Measurements from ENCODE around the gene MAGI1.
A peak's percentile ranks its signal among the peaks of the same experiment; 100 is the strongest.

MAGI1 gene

DNA sequence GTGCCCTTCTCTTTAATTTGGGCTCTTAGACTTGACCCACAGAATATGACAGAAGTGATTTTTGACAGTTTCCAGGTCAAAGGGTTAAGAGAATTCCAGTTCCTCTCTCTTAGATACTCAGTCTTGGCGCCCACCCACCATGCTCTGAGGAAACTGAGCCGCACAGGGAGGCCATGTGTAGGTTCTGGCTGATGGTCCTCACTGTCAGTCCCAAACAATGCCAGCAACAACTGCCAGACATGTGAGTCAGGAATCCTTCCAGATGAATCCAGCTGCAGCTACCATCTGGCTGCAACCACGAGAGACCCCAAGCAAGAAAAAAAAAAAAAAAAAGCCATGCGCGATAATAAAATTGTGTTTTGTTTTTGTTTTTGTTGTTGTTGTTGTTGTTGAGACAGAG, 326.6 kb downstream of the MAGI1 start:
- no peak for DNase-seq (ENCODE audit: low spot score)

DNA sequence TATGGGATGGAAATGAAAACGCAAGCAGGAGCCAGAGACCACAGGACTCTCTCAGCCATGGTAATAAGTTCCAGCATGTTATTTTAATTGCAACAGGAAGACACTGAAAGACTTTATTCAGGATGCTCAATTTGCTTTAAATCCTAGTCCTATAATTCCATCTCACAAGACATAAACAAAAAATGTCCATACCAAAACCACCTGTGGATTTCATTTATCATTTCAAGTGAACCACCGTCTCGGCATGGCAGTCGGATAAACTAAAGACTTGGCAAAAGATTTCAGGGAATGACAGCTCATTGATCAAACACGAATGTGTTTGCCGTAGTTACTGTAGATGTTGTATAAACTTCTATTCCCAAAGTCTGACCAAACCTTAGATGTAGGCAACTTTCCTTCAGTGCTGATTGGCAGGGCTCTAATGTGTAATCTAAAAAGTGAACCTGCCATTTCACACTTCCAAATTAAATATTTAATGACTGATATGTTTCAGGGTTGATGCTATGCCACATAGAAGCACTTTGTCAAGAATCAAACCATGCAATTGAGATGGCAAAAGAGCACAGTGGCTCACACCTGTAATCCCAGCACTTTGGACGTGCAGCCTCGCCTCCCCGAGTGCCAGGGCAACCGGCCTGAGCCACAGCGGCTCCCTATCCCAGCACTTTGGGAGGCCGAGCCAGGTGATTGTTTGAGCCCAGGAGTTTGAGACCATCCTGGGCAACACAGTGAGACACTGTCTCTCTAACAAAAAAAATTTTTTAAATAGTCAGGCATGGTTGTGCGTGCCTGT, 331.7 kb downstream of the MAGI1 start:
- no peak for DNase-seq (ENCODE audit: low spot score)

DNA sequence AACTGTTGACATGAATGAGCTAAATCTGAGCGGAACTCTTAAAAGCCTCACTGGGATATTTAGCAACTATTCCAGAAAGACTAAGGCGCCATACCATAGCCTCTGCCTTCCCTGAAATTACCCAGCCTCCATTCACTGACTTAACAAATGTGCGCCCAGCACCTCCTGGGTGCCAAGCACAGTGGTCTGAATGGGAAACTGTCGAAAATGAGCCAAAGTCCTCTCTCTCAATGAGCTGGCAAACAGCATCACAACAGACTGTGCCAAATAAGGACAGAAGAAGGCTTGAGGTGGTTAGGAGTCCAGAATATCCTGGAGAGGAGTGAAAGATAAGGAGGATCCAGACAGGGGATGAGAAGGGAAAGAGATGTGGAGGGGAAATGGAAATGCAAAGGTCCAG, 332.4 kb downstream of the MAGI1 start:
- DNase-seq (ENCODE audit: low spot score), result peak; percentile 30

DNA sequence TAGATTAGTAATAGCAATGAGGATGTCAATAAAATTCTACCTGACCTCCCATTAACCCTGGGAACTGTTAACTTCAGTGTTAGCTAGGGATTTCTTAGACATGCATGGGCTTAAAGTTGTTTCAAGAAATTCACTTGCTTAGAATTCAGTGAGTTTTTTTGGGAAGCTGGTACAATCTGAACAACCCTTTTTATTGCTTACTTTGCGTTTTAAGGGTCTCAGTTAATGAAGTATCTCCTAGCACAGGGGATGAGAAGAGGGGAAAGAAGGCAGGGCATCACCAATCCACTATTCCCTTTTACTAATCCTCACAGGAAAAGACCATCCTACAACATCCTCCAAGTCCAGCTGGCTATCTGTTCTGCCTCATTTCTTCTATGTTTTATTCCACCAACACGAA, 334.9 kb downstream of the MAGI1 start:
- DNase-seq (ENCODE audit: low spot score), result no peak

DNA sequence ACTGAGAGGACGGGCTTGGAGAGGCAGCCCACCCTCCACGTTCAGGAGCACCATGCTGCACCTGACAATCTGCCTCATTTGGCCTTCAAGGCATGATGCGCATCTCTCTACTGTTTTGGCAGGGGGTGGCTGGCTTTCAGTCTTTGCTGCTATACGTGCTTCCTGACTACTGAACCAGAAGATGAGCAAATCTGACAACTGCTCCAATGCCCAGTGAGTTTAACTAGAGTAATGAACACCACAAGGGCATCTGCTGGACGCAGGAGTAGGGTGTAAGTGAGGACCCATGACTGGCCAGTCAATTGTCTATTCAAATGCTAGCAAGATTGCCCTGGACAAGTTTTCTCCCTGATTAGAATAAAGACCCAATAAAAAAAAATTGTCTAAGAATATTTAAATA, 335.7 kb downstream of the MAGI1 start:
- no peak for DNase-seq (ENCODE audit: low spot score)

DNA sequence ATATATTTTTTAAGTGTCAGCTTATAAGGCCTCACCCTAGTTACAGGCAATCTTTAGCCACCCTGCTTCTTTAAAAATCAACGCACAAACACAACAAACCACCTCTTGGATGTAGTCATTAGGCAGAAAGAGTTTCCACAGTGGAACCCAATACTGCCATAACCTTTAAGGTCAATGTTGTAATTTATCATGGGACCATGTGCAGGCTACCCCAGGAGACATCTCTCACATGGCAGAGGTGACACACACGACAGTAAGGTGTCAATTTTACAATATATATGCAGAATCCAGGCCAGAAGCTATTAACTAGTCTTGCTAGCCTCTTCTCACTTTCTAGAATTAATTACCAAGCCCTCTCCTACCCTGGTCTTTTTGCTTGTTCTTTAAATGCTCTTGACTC, 336.5 kb downstream of the MAGI1 start:
- DNase-seq (ENCODE audit: low spot score), result no peak

DNA sequence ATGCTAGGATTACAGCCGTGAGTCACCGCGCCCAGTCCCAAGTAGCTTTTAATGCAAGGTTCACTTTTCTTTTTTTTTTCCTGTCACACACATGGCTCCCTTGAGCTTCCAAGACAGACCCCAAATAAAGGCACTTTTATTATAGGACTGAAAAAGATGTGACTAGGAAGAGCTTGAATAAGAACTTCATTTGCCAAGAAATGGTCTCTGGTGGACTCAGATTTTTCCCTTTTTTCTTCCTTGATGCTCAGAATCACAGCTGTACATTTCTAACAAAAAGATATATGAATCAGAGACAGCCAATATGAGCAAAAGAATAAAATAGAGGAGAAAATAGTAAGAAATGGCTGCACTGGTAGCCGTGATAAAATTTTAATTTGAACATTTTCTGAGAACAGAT, 337.2 kb downstream of the MAGI1 start:
- DNase-seq (ENCODE audit: low spot score), result no peak

DNA sequence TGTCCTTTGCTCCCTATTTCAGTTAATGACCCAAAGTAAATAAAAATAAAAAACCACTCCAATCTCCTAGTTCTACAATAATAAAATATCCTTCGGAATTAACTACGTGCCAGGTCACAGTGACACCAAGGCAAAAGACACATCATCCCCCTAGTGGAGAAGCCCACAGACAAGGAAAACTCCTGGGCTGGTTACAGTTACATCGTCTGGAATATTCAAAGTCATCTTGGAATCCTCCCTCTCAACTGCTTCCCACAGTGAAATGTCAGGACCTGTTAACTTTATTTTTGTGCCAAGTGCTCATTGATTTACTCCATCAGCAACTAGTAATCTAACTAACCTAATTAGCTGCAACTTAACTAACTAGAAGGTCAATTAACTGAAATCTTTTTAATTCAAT, 349.3 kb downstream of the MAGI1 start:
- no peak for DNase-seq (ENCODE audit: low spot score)

DNA sequence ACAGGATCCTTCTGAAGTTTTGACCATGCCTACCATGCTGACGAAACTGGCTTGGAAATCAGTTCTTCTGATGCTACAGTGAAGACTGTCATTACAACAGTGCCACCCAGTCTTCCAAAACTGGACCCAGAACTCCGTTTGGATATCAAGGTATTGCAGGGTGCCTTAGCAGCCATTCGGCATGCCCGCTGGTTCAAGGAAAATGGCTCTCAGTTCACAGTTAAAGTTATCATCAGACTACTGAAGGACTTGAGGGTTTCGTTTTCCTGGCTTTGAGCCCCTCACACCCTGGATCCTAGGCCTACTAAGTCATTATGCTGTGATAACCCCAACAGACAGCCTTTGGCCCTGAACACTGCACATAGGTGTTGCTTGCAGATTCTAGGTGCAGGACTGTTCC, 351.0 kb downstream of the MAGI1 start:
- DNase-seq (ENCODE audit: low spot score), result no peak

DNA sequence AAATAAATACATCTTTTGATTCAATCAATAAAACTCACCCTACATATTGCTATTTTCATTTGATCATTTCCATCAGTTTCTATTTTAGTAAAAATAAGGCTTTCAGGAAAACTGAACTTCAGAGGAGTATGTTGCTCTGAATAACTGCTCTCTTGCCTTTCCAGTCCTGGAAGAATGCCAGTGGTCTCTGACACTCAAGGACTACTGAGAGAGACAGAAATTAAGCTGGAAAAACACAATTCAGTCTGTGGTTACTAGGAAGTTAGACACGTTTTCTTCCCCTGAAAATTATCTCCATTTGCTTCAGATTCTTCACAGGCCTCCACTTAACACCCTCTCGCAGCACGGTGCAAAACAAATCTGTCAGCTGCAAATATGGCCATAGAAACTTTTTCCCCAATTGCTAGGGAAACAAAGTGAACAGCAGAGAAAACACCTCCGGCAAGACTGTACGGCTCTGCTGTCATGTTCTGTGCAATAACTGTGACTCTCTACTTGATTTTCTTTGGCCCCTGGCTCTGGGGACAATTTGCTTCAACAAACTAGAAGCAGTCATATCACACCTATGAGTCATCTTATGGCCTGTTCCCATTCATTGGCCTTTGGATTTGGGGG, 353.0 kb downstream of the MAGI1 start:
- DNase-seq (ENCODE audit: low spot score), result peak; percentile 59

DNA sequence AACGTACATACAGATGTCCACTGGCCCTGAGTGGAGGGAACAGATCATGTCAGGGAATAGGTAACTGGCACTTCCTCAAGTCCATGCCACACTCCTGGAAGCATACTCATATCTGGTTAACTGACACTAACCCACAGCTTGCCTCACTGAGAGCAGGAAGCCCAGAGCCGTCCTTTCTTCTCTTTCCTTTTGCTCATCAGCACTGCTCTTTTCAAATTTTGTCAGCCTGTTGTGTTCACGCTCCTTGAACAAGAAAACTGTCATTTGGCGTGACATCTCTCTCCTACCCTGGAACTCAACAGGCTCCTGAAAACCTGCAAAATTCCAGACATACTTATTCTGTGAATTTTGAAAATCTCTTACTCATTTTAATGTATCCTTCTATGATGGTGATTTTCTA, 360.2 kb downstream of the MAGI1 start:
- DNase-seq (ENCODE audit: low spot score), result no peak

DNA sequence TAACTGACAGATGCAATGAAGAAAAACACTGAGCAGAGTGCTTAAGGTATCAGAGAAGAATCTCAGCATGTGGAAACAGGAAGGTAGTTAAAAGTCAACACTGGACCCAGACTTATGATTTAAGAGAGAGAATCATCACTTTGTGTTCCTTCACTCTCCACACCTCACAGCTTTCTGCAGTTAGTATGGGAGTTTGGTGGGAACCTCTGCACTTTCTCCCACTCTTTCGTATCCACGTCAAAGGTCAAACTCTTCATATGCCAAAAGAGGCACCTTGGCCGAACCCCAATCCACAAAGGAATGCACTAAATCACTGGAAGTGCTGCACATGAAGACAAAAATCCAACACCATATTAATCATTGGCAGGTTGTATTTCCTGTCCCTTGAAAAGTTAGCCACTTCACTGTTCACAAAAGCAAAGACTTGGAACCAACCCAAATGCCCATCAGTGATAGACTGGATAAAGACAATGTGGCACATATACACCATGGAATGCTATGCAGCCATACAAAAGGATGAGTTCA, 361.2 kb downstream of the MAGI1 start:
- DNase-seq (ENCODE audit: low spot score), result no peak

DNA sequence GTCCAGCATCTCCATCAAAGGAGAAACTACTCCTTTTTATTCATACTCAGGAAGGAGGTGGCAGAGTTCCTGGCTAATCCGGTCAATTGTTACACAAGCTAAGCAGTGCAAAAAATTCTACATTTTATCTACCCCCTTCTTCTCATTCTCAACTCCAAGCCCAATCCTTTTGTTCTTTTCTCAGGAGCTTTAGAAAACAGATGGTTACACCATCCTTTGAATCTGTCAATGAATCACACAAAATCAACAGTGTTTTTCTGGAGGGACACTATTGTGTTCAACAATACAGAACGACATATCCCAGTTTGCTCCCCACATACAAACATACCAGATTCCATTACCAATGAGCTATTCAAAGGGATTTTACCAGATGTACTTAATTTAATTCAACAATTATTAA, 362.1 kb downstream of the MAGI1 start:
- DNase-seq (ENCODE audit: low spot score), result peak; percentile 13

DNA sequence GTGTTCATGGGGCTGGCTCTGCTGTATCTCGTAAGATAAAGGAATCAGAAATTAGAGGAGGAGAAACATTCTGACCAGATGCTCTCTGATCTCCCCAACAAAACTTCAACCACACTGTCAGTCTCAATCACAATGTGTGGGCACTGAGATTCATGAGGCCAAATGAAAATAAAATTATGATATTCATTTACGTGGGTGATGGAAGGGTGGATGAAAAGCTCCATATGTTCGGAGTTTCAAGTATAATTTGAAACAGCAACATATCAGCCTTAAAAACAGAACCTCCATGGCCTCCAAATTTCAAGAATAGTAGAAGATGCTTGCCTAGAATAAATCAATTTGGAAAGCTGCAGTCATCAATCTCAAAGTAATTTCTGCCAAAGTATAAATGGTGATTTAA, 363.7 kb downstream of the MAGI1 start:
- no peak for DNase-seq (ENCODE audit: low spot score)

DNA sequence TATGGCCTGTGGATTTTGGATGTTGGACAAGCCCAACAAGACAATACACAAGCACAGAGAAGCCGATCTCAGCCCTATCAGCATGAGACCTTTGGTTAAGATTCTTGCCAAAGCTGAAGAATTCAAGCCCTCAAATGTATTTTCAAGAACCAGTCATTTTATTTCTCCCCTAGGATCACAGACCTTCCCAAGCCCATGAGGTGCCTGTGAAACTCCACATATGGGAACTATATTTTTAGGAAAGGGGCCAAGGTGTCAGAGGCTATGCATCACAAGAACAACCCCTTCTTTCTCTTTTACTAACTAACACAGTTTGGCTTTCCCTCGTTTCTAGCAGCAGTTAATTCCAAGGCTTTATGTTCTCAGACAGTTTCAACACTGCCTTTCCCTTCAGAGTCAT, 364.5 kb downstream of the MAGI1 start:
- DNase-seq (ENCODE audit: low spot score), result no peak

DNA sequence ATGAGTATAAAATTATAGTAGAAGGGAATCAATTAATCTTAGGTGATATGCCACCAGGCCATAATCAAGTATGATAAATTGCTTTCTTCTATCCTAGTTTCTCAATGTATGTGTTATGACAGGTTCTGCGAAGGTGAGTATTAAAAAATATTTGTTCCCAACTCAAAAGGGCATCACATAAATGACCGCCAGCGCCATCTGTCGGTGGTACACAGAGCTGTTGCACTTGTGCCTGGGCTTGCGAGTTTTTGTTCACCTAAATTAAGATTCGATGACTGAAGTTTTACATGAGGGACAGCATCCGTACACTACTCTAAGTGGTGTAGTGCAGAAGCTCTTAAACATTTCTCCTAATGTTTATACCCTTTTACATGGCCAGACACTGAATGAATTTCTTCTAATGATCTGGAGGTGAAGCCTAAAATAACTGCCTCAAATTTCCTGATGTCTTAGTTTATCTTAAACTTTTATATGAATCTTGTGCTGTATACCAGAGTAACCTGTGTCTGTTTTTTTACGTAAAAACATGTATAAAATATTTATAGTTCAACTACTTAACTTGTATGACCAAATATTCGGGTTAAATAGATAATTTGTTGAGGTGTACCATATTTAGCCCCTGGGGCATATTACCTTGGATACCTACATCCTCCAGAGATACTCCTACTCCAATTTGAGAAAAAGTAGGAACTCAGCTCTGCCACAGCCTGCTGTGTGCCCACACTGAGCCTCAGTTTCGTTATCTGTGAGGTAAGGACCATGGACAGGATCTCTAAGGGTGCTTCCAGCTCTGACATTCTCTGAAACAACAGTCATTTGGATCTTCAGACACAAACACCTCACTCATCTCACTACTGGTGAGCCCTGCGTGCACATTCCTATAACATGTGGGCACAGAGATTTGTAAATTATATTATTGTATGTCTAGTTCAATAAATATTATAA, 365.6 kb downstream of the MAGI1 start:
- DNase-seq (ENCODE audit: low spot score), result peak; percentile 81

DNA sequence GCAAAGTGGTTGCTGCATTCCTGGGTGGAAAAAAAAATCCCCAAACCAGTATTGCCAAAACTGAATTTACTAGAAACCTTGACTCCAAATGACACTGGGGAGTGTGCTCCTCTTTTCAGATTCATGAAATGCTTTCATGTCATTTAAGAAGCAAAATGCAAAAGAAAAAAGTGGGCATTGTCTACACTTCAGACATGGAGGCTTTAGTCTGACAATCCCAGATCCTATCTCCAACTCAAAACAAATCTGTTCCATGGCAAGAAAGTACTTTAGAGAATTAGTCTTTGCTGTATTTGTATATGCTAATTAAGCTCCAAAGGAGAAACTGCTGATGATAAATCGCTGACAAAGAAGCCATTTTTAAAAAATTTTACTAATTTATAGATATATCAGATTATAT, 366.7 kb downstream of the MAGI1 start:
- no peak for DNase-seq (ENCODE audit: low spot score)

DNA sequence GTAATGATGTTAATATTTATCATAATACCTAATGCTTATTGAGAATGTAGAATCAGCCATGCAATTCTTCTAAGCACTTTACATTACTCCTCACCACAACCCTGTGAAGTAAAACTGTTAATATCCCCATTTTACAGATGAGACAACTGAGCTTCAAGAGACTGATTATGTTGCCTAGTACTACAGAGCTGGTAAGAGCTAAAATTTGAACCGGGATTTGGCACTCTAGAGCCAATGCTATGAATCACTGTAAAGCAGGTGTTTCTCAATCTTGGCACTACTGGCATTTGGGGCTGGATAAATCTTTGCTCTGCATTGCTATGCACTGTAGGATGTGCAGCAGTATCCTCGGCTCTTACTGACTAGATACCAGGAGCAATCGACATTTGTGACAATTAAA, 367.7 kb downstream of the MAGI1 start:
- no peak for DNase-seq (ENCODE audit: low spot score)

DNA sequence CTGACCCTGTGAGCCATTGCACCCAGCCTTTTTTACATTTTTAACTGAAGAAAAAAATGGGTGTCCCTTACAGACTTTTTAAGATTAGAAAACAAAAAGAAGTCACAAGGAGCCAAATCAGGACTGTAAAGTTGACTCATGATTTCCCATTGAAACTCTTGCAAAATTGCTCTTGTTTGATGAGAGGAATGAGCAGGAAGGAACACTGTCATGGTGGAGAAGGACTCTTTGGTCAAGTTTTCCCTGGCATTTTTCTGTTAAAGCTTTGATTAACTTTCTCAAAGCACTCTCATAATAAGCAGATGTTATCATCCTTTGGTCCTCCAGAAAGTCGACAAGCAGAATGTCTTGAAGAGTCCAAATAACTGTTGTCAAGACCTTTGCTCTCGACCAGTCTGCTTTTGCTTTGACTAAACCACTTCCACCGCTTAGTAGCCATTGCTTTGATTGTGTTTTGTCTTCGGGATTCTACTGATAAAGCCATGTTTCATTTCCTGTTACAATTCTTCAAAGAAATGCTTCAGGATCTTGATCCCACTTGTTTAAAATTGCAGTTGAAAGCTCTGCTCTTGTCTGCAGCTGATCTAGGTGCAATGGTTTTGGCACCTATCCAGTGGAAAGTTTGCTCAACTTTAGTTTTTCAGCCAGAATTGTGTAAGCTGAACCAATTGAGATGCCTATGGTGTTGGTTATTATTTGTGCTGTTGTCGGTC, 369.4 kb downstream of the MAGI1 start:
- no peak for DNase-seq (ENCODE audit: low spot score)

DNA sequence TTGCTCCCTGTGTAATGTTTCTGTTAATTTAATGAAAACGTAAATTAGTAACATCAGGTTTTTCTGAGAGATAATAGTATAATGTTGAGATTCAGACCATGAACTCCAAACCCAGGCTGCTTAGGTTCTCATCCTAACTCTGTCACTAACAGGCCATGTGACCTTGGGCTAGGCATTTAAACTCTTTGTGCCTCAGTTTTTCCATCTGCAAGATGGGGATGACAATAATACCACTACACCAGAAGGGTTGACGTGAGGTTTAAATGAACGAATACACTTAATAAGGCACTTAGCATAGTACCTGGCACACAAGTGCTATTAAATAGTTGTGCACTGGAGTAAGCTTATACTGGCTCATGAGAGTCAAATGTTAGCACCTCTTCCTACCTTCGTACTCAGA, 370.8 kb downstream of the MAGI1 start:
- DNase-seq (ENCODE audit: low spot score), result no peak

DNA sequence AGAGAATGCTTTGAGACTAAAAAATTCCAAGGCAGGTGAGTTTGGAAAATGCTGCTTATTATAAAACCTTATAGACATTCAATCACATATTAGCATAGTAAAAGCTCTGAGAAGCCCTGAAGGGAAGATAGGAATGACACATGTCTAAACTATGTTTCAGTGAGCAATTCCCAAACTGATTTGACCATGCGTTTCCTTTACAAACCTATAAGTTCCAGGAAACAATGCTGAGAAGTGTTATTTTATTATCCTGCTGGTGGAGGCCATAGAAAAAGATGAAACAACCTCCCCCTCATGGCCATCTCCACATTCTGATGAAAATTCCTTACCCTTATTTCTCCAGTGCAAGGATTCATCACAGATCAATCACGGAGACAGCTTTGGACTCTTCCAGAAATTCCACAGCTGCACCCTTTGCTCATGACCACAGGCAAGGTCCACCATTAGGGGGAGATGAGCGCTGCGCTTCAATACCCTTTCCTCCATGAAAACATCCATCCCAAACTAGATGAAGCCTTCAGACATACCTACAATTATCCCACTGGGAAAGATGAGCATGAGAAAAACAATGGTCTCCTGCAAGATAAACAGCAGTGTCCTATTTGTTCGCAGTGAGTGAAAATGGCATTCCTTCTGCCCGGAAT, 372.1 kb downstream of the MAGI1 start:
- no peak for DNase-seq (ENCODE audit: low spot score)

Measured in Ammon's horn (tissue), 1 donor.